OCI-LY1 (cell line): ENCODE results near the gene TMEM184A.

Source experiments
- EZH2 ChIP-seq: fragments of 200-600 bp; sonication (generic), shearing (Covaris generic); IDR thresholded peaks from 2 replicates; pipeline ENCODE4 v1.8.0; 2017; ENCODE audit warnings: borderline replicate concordance, mixed run types, mild to moderate bottlenecking, antibody characterized with exemption, low read length, moderate library complexity, mixed read lengths
- TF ChIP-seq, protein P1 (sequence below): fragments of 200-600 bp; sonication (generic), shearing (Covaris generic); IDR thresholded peaks from 2 replicates; pipeline ENCODE4 v1.5.1; 2017; ENCODE audit warnings: mild to moderate bottlenecking, antibody characterized with exemption, low read length, moderate library complexity, mixed read lengths

GRCh38 chr7:1536743-1537534 is 19.1 kb downstream of the TMEM184A start:
- TF ChIP-seq, protein P1, sequence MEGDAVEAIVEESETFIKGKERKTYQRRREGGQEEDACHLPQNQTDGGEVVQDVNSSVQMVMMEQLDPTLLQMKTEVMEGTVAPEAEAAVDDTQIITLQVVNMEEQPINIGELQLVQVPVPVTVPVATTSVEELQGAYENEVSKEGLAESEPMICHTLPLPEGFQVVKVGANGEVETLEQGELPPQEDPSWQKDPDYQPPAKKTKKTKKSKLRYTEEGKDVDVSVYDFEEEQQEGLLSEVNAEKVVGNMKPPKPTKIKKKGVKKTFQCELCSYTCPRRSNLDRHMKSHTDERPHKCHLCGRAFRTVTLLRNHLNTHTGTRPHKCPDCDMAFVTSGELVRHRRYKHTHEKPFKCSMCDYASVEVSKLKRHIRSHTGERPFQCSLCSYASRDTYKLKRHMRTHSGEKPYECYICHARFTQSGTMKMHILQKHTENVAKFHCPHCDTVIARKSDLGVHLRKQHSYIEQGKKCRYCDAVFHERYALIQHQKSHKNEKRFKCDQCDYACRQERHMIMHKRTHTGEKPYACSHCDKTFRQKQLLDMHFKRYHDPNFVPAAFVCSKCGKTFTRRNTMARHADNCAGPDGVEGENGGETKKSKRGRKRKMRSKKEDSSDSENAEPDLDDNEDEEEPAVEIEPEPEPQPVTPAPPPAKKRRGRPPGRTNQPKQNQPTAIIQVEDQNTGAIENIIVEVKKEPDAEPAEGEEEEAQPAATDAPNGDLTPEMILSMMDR, result no peak
- no peak for TF ChIP-seq EZH2
